GM23338 (cell line): ENCODE results near the gene PIGZ. TPM values are rescaled to one million over a fixed set of nuclear protein-coding genes. Genes with fewer than 3 reads are reported as not detected.

ENCODE experiments used
- ATAC-seq: fragments of 200-7000 bp; cut with Tn5 transposase; 3 replicates; pipeline ENCODE4 v1.9.1; 2020
- DNase-seq: peaks from one replicate; pipeline ENCODE4 v3.0.0-alpha.2; 2015; ENCODE audit warnings: low spot score
- H2AFZ ChIP-seq: fragments of 200-600 bp; sonication (generic); 2 replicates; pipeline ENCODE4 v1.8.0; 2016; ENCODE audit warnings: antibody characterized with exemption, mild to moderate bottlenecking, moderate library complexity
- H3F3A ChIP-seq: fragments of 200-600 bp; sonication (generic); replicated peaks from 2 replicates; pipeline ENCODE4 v1.8.0; 2017; ENCODE audit warnings: antibody characterized with exemption, mixed run types, low read depth
- H3K27ac ChIP-seq: fragments of 200-600 bp; sonication (generic); 2 replicates; pipeline ENCODE4 v1.6.1; 2016; ENCODE audit warnings: low read depth
- H3K27me3 ChIP-seq: fragments of 200-600 bp; sonication (generic); 2 replicates; pipeline ENCODE4 v1.8.0; 2016; ENCODE audit warnings: mild to moderate bottlenecking, mixed run types, moderate library complexity; ENCODE audit not compliant: insufficient read depth
- H3K36me3 ChIP-seq: fragments of 200-600 bp; sonication (generic); 2 replicates; pipeline ENCODE4 v1.8.0; 2016; ENCODE audit warnings: mild to moderate bottlenecking; ENCODE audit not compliant: insufficient read depth
- H3K4me1 ChIP-seq: fragments of 200-600 bp; sonication (generic); 2 replicates; pipeline ENCODE4 v1.8.0; 2016; ENCODE audit warnings: mild to moderate bottlenecking, moderate library complexity; ENCODE audit not compliant: insufficient read depth
- H3K4me2 ChIP-seq: fragments of 200-600 bp; sonication (generic); 2 replicates; pipeline ENCODE4 v1.7.1; 2017; ENCODE audit warnings: mixed run types
- H3K4me3 ChIP-seq: fragments of 200-600 bp; sonication (generic); 2 replicates; pipeline ENCODE4 v1.6.1; 2016; ENCODE audit warnings: mixed run types
- H3K79me2 ChIP-seq: fragments of 200-600 bp; sonication (generic); replicated peaks from 2 replicates; pipeline ENCODE4 v1.8.0; 2017; ENCODE audit warnings: mild to moderate bottlenecking; ENCODE audit not compliant: insufficient read depth
- H3K9me2 ChIP-seq: fragments of 200-600 bp; sonication (generic); 2 replicates; pipeline ENCODE4 v1.8.0; 2017; ENCODE audit not compliant: insufficient read depth
- H4K20me1 ChIP-seq: fragments of 200-600 bp; sonication (generic); replicated peaks from 2 replicates; pipeline ENCODE4 v1.8.0; 2017; ENCODE audit warnings: mild to moderate bottlenecking; ENCODE audit not compliant: insufficient read depth
- H3K27ac Mint-ChIP-seq: 2 replicates; pipeline ENCODE4 v1.8.0; 2020; ENCODE audit warnings: inconsistent platforms, mild to moderate bottlenecking, moderate library complexity, mixed read lengths
- H3K27me3 Mint-ChIP-seq: 3 replicates; pipeline ENCODE4 v1.8.0; 2022; ENCODE audit warnings: low read depth, mild to moderate bottlenecking, moderate library complexity, mixed read lengths, inconsistent platforms; ENCODE audit not compliant: insufficient read depth, poor library complexity
- H3K36me3 Mint-ChIP-seq: 3 replicates; pipeline ENCODE4 v1.8.0; 2021; ENCODE audit warnings: low read depth, mild to moderate bottlenecking, inconsistent platforms, moderate library complexity, mixed read lengths
- H3K4me1 Mint-ChIP-seq: 3 replicates; pipeline ENCODE4 v1.8.0; 2020; ENCODE audit warnings: mild to moderate bottlenecking, inconsistent platforms, mixed read lengths
- H3K4me3 Mint-ChIP-seq: 3 replicates; pipeline ENCODE4 v1.8.0; 2021; ENCODE audit warnings: moderate library complexity, mild to moderate bottlenecking, inconsistent platforms, mixed read lengths
- H3K9me3 Mint-ChIP-seq: 3 replicates; pipeline ENCODE4 v1.8.0; 2020; ENCODE audit warnings: moderate library complexity, mild to moderate bottlenecking, inconsistent platforms, mixed read lengths
- CREB1 ChIP-seq: fragments of 250-450 bp; sonication (Bioruptor Pico); IDR thresholded peaks from 2 replicates; pipeline ENCODE4 v1.5.0; 2020; ENCODE audit warnings: low read depth, mild to moderate bottlenecking, moderate library complexity
- ETS1 ChIP-seq: IDR thresholded peaks from 2 replicates; pipeline ENCODE4 v1.6.1; 2016; ENCODE audit warnings: antibody characterized with exemption
- NANOG ChIP-seq: IDR thresholded peaks from 2 replicates; pipeline ENCODE4 v1.6.1; 2016; ENCODE audit warnings: antibody characterized with exemption, borderline replicate concordance
- ZNF331 ChIP-seq: fragments of 250-450 bp; sonication (Bioruptor Pico); IDR thresholded peaks from 2 replicates; pipeline ENCODE4 v1.5.0; 2020; ENCODE audit warnings: low read depth, mild to moderate bottlenecking, moderate library complexity
- ZNF462 ChIP-seq: fragments of 250-450 bp; sonication (Bioruptor Pico); IDR thresholded peaks from 2 replicates; pipeline ENCODE4 v1.5.0; 2020; ENCODE audit warnings: mild to moderate bottlenecking, moderate library complexity
- polyA plus RNA-seq: library from polyadenylated mRNA; unstranded; fragments of >200 nt; fragmentation: Nextera tagmentation; extraction: Ambion mirVana; gene quantifications from 2 replicates; pipeline ENCODE4 v1.2.1, GENCODE V29; 2016
- total RNA-seq: library from RNA; depleted of rRNA; stranded (reverse); fragments of >200 nt; shearing (Covaris generic); gene quantifications from 2 replicates; pipeline ENCODE4 v1.2.3, GENCODE V29; 2014

The PIGZ gene
- total and polyA plus RNA-seq, 2 experiments from 2014 or later, result 0.16 TPM; not detected in 1

DNA sequence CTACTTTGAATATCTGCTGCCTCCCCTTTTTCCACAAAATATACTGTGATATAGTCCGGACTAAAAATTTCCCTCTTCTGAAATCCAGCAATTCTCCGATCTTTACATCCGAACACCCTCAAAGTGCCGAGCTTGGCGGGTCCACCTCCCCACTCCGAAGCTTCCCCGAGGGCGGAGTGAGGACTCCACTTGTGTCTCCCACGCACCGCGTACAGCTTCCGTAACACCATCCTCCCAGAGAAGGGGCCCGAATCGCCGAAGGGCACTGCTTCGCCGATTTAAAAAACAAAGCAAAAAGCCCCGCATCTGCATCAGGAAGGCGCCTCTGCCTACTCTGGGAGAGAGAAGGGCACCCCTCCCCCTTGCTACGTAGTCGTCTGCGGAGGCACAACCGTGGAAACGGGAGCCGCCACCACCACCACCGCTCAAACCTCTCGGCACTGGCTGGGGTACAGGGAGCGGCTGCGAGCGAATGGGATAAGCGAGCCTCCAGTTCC, 26.9 kb downstream of the PIGZ start:
- H3K9me3 Mint-ChIP-seq, result no peaks in the 10 kb centered on the region; the same call in 2 of the 3 replicates
- H3K4me3 ChIP-seq, result peak overlapping the region; percentile 99
- no peaks in the 10 kb centered on the region for H3K27me3 ChIP-seq
- peaks cover 16% of the 10 kb centered on the region for H3K27me3 Mint-ChIP-seq
- H3K36me3 ChIP-seq, result peaks cover 27% of the 10 kb centered on the region
- H3K4me1 ChIP-seq, result peaks cover 11% of the 10 kb centered on the region; the same call in 1 of the 2 replicates
- peaks cover 45% of the 10 kb centered on the region for H3K36me3 Mint-ChIP-seq
- peaks cover 7% of the 10 kb centered on the region; the same call in 1 of the 2 replicates for H3F3A ChIP-seq
- H4K20me1 ChIP-seq, result peaks cover 19% of the 10 kb centered on the region
- H3K9me2 ChIP-seq, result no peaks in the 10 kb centered on the region
- DNase-seq (peak; percentile 68), ATAC-seq (peak; percentile 65)
- peak overlapping the region; percentile 94 for H2AFZ ChIP-seq
- peaks cover 22% of the 10 kb centered on the region; the same call in 2 of the 3 replicates for H3K4me1 Mint-ChIP-seq
- peak overlapping the region; percentile 99 for H3K4me3 Mint-ChIP-seq
- peaks cover 61% of the 10 kb centered on the region for H3K79me2 ChIP-seq
- H3K27ac ChIP-seq, result peak overlapping the region; percentile 100
- peak overlapping the region; percentile 98 for H3K27ac Mint-ChIP-seq
- TF ChIP-seq ETS1 (no peak), CREB1 (CRISPR knock-in tag) (peak; percentile 42; the same call in 1 of the 2 replicates)
- peak overlapping the region; percentile 99 for H3K4me2 ChIP-seq

- Histone ChIP-seq H3F3A (peaks cover 15% of the 10 kb centered on the region), H3K79me2 (peaks cover 54% of the 10 kb centered on the region)
These were observed 30.1 kb downstream of the PIGZ start for GRCh38 chr3:196938576-196938975.

More at GRCh38 chr3:196938576-196938975, 30.1 kb downstream of the PIGZ start:
- no peaks in the 10 kb centered on the region for H3K9me2 ChIP-seq
- peak overlapping the region; percentile 81; the same call in 1 of the 2 replicates for H3K27ac Mint-ChIP-seq
- H3K36me3 Mint-ChIP-seq, result peaks cover 71% of the 10 kb centered on the region
- no peak overlapping the region for H3K4me3 Mint-ChIP-seq
- no peaks in the 10 kb centered on the region for H3K27me3 ChIP-seq
- peaks cover 15% of the 10 kb centered on the region for H3K27me3 Mint-ChIP-seq
- DNase-seq (no peak), ATAC-seq (no peak)
- H2AFZ ChIP-seq, result no peak overlapping the region
- peaks cover 10% of the 10 kb centered on the region; the same call in 2 of the 3 replicates for H3K4me1 Mint-ChIP-seq
- H3K36me3 ChIP-seq, result peaks cover 53% of the 10 kb centered on the region
- peaks cover 4% of the 10 kb centered on the region; the same call in 1 of the 2 replicates for H3K4me1 ChIP-seq
- H3K27ac ChIP-seq, result 0 out of 2 replicates have a peak overlapping the region, but pooled peaks have one; percentile 75
- TF ChIP-seq ZNF462 (CRISPR knock-in tag) (no peak), NANOG (no peak), ETS1 (no peak), ZNF331 (CRISPR knock-in tag) (no peak), CREB1 (CRISPR knock-in tag) (no peak)
- H4K20me1 ChIP-seq, result peaks cover 21% of the 10 kb centered on the region
- no peaks in the 10 kb centered on the region; the same call in 2 of the 3 replicates for H3K9me3 Mint-ChIP-seq
- no peak overlapping the region for H3K4me2 ChIP-seq
- H3K4me3 ChIP-seq, result no peak overlapping the region
